OCI-LY7 (cell line): ENCODE measurements around the gene TMEM123.

ENCODE experiments used
- CTCF ChIP-seq: fragments of 200-600 bp; sonication (generic); conservative IDR thresholded peaks from 2 replicates; pipeline ENCODE4 v1.5.1; 2014; ENCODE audit warnings: mild to moderate bottlenecking, antibody characterized with exemption, low read length, moderate library complexity, mixed read lengths
- EZH2phosphoT487 ChIP-seq: fragments of 200-600 bp; sonication (generic); IDR thresholded peaks from 2 replicates; pipeline ENCODE4 v1.6.1; 2018; ENCODE audit warnings: low read depth, borderline replicate concordance, mild to moderate bottlenecking, mixed run types, antibody characterized with exemption, low read length, moderate library complexity, mixed read lengths

- TF ChIP-seq CTCF: no peak
- TF ChIP-seq EZH2phosphoT487: no peak
Observed at GRCh38 chr11:102410382-102410784, 42.2 kb downstream of the TMEM123 start.
